K562 (cell line): ENCODE measurements around the gene SH3D19. TPM values are rescaled to one million over a fixed set of nuclear protein-coding genes. Genes with fewer than 3 reads are reported as not detected.

Source experiments
- ATAC-seq: fragments of 200-7000 bp; cut with Tn5 transposase; 3 replicates; pipeline ENCODE4 v1.9.1; 2020; ENCODE audit warnings: moderate library complexity
- BruUV-seq: library from RNA; stranded (reverse); fragments of 400-500 nt; replicated peaks from 2 replicates; lab custom pipeline; 2021; lab: Mats Ljungman, UMichigan
- CTCF ChIA-PET: fragments of 300-600 bp; formaldehyde crosslinking; extraction: SDS; loops from one replicate; lab custom pipeline; 2021; ENCODE audit warnings: low intra/inter-chr PET ratio; lab: Yijun Ruan, JAX
- POLR2A ChIA-PET: fragments of 300-600, 350-650 bp; sonication (Branson Sonifier 250); formaldehyde crosslinking; extraction: SDS; loops from one replicate; lab custom pipeline; 2021; ENCODE audit warnings: antibody characterized with exemption, inconsistent platforms; lab: Yijun Ruan, JAX
- DNase-seq, 4 experiments: peaks; one replicate each; pipeline versions ENCODE4 v3.0.0 to v3.0.0-alpha.2; 2011 to 2018; ENCODE audit warnings: low spot score in 3 of 4, mixed read lengths in 3 of 4; ENCODE audit errors: extremely low read depth in 1 of 4
- FAIRE-seq: peaks from 2 replicates; lab custom pipeline; 2011; peaks lifted over from hg19 to GRCh38; lab: Jason Lieb, UNC
- H2AFZ ChIP-seq: 2 replicates; pipeline ENCODE4 v1.6.0; 2011; ENCODE audit warnings: low read depth, low read length, control low read depth, inconsistent platforms
- H3K27ac ChIP-seq: fragments of 200-600 bp; 3 replicates; pipeline ENCODE4 v1.8.0; 2011; ENCODE audit warnings: low read depth, mild to moderate bottlenecking, control low read depth, inconsistent platforms, low read length, moderate library complexity, mixed read lengths; ENCODE audit errors: extremely low read depth
- H3K27me3 ChIP-seq, 2 experiments: fragments of 300-600 bp in 1 of 2; 2 replicates in 1 of 2; 3 replicates in 1 of 2; pipeline versions ENCODE4 v1.6.0 to v1.8.0; 2011; ENCODE audit warnings: inconsistent platforms in 2 of 2, low read length in 2 of 2, mild to moderate bottlenecking in 1 of 2, mixed read lengths in 1 of 2, moderate library complexity in 1 of 2; ENCODE audit not compliant: control insufficient read depth in 2 of 2, insufficient read depth in 2 of 2
- H3K36me3 ChIP-seq: fragments of 300-600 bp; 3 replicates; pipeline ENCODE4 v1.8.0; 2011; ENCODE audit warnings: mild to moderate bottlenecking, low read length, inconsistent platforms; ENCODE audit not compliant: control insufficient read depth, insufficient read depth
- H3K4me1 ChIP-seq, 2 experiments: fragments of 200-600 bp in 1 of 2; replicated peaks in 1 of 2; 2 replicates in 1 of 2; 3 replicates in 1 of 2; pipeline versions ENCODE4 v1.5.1 to v1.8.0; 2011; ENCODE audit warnings: inconsistent platforms in 2 of 2, low read length in 2 of 2, mild to moderate bottlenecking in 1 of 2, mixed read lengths in 1 of 2, moderate library complexity in 1 of 2; ENCODE audit not compliant: control insufficient read depth in 2 of 2, insufficient read depth in 2 of 2
- H3K4me2 ChIP-seq: 2 replicates; pipeline ENCODE4 v1.6.1; 2011; ENCODE audit warnings: low read length, control low read depth, inconsistent platforms, mixed read lengths; ENCODE audit not compliant: insufficient read depth
- H3K4me3 ChIP-seq: fragments of 200-600 bp; sonication (generic), shearing (Covaris generic); 2 replicates; pipeline ENCODE4 v1.5.1; 2016; ENCODE audit warnings: control low read depth, inconsistent platforms
- H3K79me2 ChIP-seq: fragments of 200-600 bp; 3 replicates; pipeline ENCODE4 v1.8.0; 2011; ENCODE audit warnings: low read length, inconsistent platforms; ENCODE audit not compliant: control insufficient read depth, insufficient read depth
- H3K9ac ChIP-seq, 2 experiments: 2 replicates each; pipeline versions ENCODE4 v1.6.0 to v1.6.1; 2011; ENCODE audit warnings: low read depth in 2 of 2, low read length in 2 of 2, control low read depth in 1 of 2, inconsistent platforms in 1 of 2, mild to moderate bottlenecking in 1 of 2, mixed read lengths in 1 of 2; ENCODE audit not compliant: insufficient read depth in 1 of 2
- H3K9me1 ChIP-seq: one replicate; pipeline ENCODE4 v1.6.0; 2011; ENCODE audit warnings: inconsistent platforms, mild to moderate bottlenecking, low read length, moderate library complexity; ENCODE audit not compliant: control insufficient read depth, insufficient read depth
- H3K9me3 ChIP-seq: replicated peaks from 2 replicates; pipeline ENCODE4 v1.5.1; 2011; ENCODE audit warnings: low read depth, low read length, inconsistent platforms; ENCODE audit not compliant: control insufficient read depth, insufficient read depth
- H4K20me1 ChIP-seq: replicated peaks from 2 replicates; pipeline ENCODE4 v1.6.1; 2011; ENCODE audit warnings: low read length, inconsistent platforms, mixed read lengths; ENCODE audit not compliant: control insufficient read depth, insufficient read depth
- CHD1 ChIP-seq: fragments of 200-600 bp; sonication (generic); IDR thresholded peaks from one replicate; pipeline ENCODE4 v1.6.1; 2012; ENCODE audit warnings: mild to moderate bottlenecking, moderate library complexity, low read length, inconsistent platforms
- GATAD2B ChIP-seq: fragments of 450-650 bp; IDR thresholded peaks from 2 replicates; pipeline ENCODE4 v1.6.1; 2017; ENCODE audit warnings: mild to moderate bottlenecking, borderline replicate concordance
- RAD21 ChIP-seq, 2 experiments: fragments of 250-450 bp in 1 of 2; fragments of 450-650 bp in 1 of 2; sonication (Bioruptor Pico) in 1 of 2; formaldehyde crosslinking in 1 of 2; IDR thresholded peaks in 1 of 2; conservative IDR thresholded peaks in 1 of 2; 2 replicates each; pipeline versions ENCODE4 v1.4.0 to v1.8.0; 2020 to 2022; ENCODE audit warnings: mild to moderate bottlenecking in 2 of 2, moderate library complexity in 1 of 2
- SMC3 ChIP-seq: conservative IDR thresholded peaks from 2 replicates; pipeline ENCODE4 v1.6.1; 2011; ENCODE audit warnings: low read depth, low read length, improper control_type of control experiment; ENCODE audit not compliant: insufficient read depth
- SRSF3 ChIP-seq: fragments of 200-400 bp; formaldehyde crosslinking; IDR thresholded peaks from 2 replicates; pipeline ENCODE4 v1.6.1; 2016; ENCODE audit warnings: mild to moderate bottlenecking, low read length, moderate library complexity; ENCODE audit not compliant: insufficient read depth
- ZHX1 ChIP-seq: fragments of 150-350 bp; conservative IDR thresholded peaks from 2 replicates; pipeline ENCODE4 v1.6.1; 2014; ENCODE audit warnings: low read length
- ZNF589 ChIP-seq: fragments of 200-800 bp; sonication (Bioruptor generic); IDR thresholded peaks from 2 replicates; pipeline ENCODE4 v1.6.1; 2016; ENCODE audit warnings: low read depth, missing genetic modification characterization, missing compliant biosample characterization
- WGBS: fragments of 100-300 bp; shearing (Covaris generic); methylation state at CpG from one replicate; pipeline ENCODE4 v1.1.6; 2016; ENCODE audit warnings: low coverage, mixed read lengths; ENCODE audit not compliant: insufficient coverage; ENCODE audit errors: missing lambda C conversion rate; 5-methylcytosine and 5-hydroxymethylcytosine counted together
- in situ Hi-C: fragments of 300-500 bp; cut with MboI; formaldehyde crosslinking; loops from 4 replicates; pipeline ENCODE4 v1.15.0; 2018; ENCODE audit warnings: inconsistent platforms, mixed read lengths
- intact Hi-C: fragments of 100-400 bp; cut with micrococcal nuclease; formaldehyde crosslinking; loops from 2 replicates; pipeline ENCODE4 v1.14.2; 2022
- polyA plus RNA-seq, 8 experiments: library from polyadenylated mRNA; depleted of rRNA in 4 of 8; stranded (reverse) in 5 of 8; unstranded in 3 of 8; fragments of >200 nt; fragmentation: Nextera tagmentation in 2 of 8; fragmentation: Illumina TruSeq in 1 of 8; extraction: Ambion mirVana in 2 of 8; extraction: Trizol in 1 of 8; gene quantifications; 2 replicates each; pipeline versions ENCODE4 v1.2.1 to v1.2.3, GENCODE V29; 2011 to 2014; ENCODE audit warnings: inconsistent platforms in 1 of 8, missing spikeins in 1 of 8
- total RNA-seq, 7 experiments: library from RNA; depleted of rRNA in 6 of 7; stranded (reverse); fragments of >200 nt in 6 of 7; fragmentation: Illumina TruSeq in 2 of 7; extraction: Trizol in 2 of 7; gene quantifications; 2 replicates each; pipeline versions ENCODE4 v1.2.1 to v1.2.3, GENCODE V29; 2011 to 2021; ENCODE audit warnings: low replicate concordance in 1 of 7

The SH3D19 gene
- total and polyA plus RNA-seq, 9 of the 15 experiments (the other 6 are each of a cell fraction or from before 2014, with no cell fraction given), result 0.42 to 2.2 (median 1.1) TPM; not detected in 6

GRCh38 chr4:151169223-151169622 is 156.2 kb downstream of the SH3D19 start (continued):
- no peak for TF ChIP-seq SRSF3
- TF ChIP-seq SMC3, result no peak
- no peak for TF ChIP-seq ZHX1
- no peak for TF ChIP-seq CHD1
- TF ChIP-seq GATAD2B, result no peak

- Histone ChIP-seq H3K27ac (no peak overlapping the region), H3K4me1 (no peaks in the 10 kb centered on the region), H3K4me3 (no peak overlapping the region)
- TF ChIP-seq ZNF589 (CRISPR knock-in tag) (no peak), RAD21 (CRISPR knock-in tag; conservative IDR thresholded peaks at IDR 0.05 in 1 of 2, IDR thresholded peaks at IDR 0.05 in 1 of 2) (peak in 1 of 2 experiments; percentile 20; a peak in 1 of 4 replicates)
- TF ChIP-seq, all 486 proteins: peak for 1
- H3K36me3 ChIP-seq, result no peaks in the 10 kb centered on the region
- ChIA-PET CTCF (no interaction called here), POLR2A (no interaction called here)
- no peak overlapping the region for H2AFZ ChIP-seq
- H3K27me3 ChIP-seq, result peaks cover 4 to 8% of the 10 kb centered on the region in 2 experiments; a peak in 1 of 5 replicates
- H4K20me1 ChIP-seq, result no peaks in the 10 kb centered on the region
- no peaks in the 10 kb centered on the region for H3K79me2 ChIP-seq
- no peaks in the 10 kb centered on the region for H3K9me1 ChIP-seq
- WGBS, result 25% methylated on average over 19 of the region's 24 CpGs
- H3K4me2 ChIP-seq, result no peak overlapping the region
- in situ Hi-C loops, result no loop called here
- BruUV-seq, result no TSS peak
- no peaks in the 10 kb centered on the region for H3K9me3 ChIP-seq
- no peak for DNase-seq
- FAIRE-seq, result no peak
- intact Hi-C loops, result loop anchor here (5.0 kb wide), 1 partner anchor 50 kb away; no protein-coding TSS in a partner anchor
- ATAC-seq, result no peak
- no peak overlapping the region for H3K9ac ChIP-seq
Measured at GRCh38 chr4:151167561-151167960, 157.8 kb downstream of the SH3D19 start.
